ENCODE data around the gene KRTAP4-11. TPM values are rescaled to one million over a fixed set of nuclear protein-coding genes. Genes with fewer than 3 reads are reported as not detected.
"Not testable (repeated sequence)": the region's sequence is repeated elsewhere in the genome, so short reads cannot be mapped to it uniquely, and the experiment has no call there.

KRTAP4-11 gene
- total and polyA plus RNA-seq, 3 donors from 2014 or later = not detected

- intact Hi-C loops (cut with DNase I; ENCODE audit: low total_unique reads) = no loop called here
- Histone ChIP-seq H3K4me1 (no peaks in the 10 kb centered on the region), H3K4me3 (no peak overlapping the region), H3K27me3 (no peaks in the 10 kb centered on the region), H3K9me3 (no peaks in the 10 kb centered on the region), H3K36me3 (ENCODE audit: low read depth, missing control alignments) (no peaks in the 10 kb centered on the region), H3K27ac (no peak overlapping the region)
- DNase-seq = no peak
- 50 to 68% methylated on average over 1 of the region's 1 CpG for WGBS, 2 donors
- no peak for TF ChIP-seq POLR2A (IDR thresholded peaks at IDR 0.05)
- TF ChIP-seq CTCF (IDR thresholded peaks at IDR 0.05) = no peak
Measured at GRCh38 chr17:41107941-41108450, 10.2 kb downstream of the KRTAP4-11 start.

GRCh38 chr17:41105347-41105746, 12.8 kb downstream of the KRTAP4-11 start, which contains the start of gene KRTAP4-9:
Gene KRTAP4-9, plus strand, starts transcription at chr17:41105389. Its CDS starts 0 bp downstream, at chr17:41105389.
- intact Hi-C loops (cut with DNase I; ENCODE audit: low total_unique reads); DNase-seq; H3K27ac ChIP-seq; H3K4me3 ChIP-seq; H3K4me1 ChIP-seq; H3K9me3 ChIP-seq; H3K36me3 ChIP-seq (ENCODE audit: low read depth, missing control alignments); H3K27me3 ChIP-seq: not testable (repeated sequence)
- 60 to 63% methylated on average over 2 to 4 of the region's 10 CpGs for WGBS, 2 donors

- intact Hi-C loops (cut with DNase I; ENCODE audit: low total_unique reads); H3K27me3 ChIP-seq; H3K36me3 ChIP-seq (ENCODE audit: low read depth, missing control alignments); H3K4me3 ChIP-seq; H3K27ac ChIP-seq; H3K9me3 ChIP-seq; H3K4me1 ChIP-seq; DNase-seq: not testable (repeated sequence)
- 90 to 93% methylated on average over 2 of the region's 2 CpGs for WGBS, 2 donors
Measured at GRCh38 chr17:41104386-41105038, 13.7 kb downstream of the KRTAP4-11 start.

- intact Hi-C loops (cut with DNase I; ENCODE audit: low total_unique reads) = no loop called here
- no peaks in the 10 kb centered on the region for H3K4me1 ChIP-seq
- DNase-seq = no peak
- H3K27ac ChIP-seq = no peak overlapping the region
- H3K9me3 ChIP-seq = no peaks in the 10 kb centered on the region
- no peak for TF ChIP-seq POLR2A (IDR thresholded peaks at IDR 0.05)
- TF ChIP-seq CTCF (IDR thresholded peaks at IDR 0.05) = no peak
- no peaks in the 10 kb centered on the region for H3K36me3 ChIP-seq (ENCODE audit: low read depth, missing control alignments)
- no peak overlapping the region for H3K4me3 ChIP-seq
- 64 to 77% methylated on average over 1 of the region's 1 CpG for WGBS, 2 donors
- no peaks in the 10 kb centered on the region for H3K27me3 ChIP-seq
Measured at GRCh38 chr17:41103896-41104295, 14.3 kb downstream of the KRTAP4-11 start.

GRCh38 chr17:41101586-41102259, 16.4 kb downstream of the KRTAP4-11 start, which contains the start of gene KRTAP4-16:
Gene KRTAP4-16, minus strand, starts transcription at chr17:41102209. Its CDS starts 0 bp downstream, at chr17:41102209.
- Histone ChIP-seq H3K9me3 (no peaks in the 10 kb centered on the region), H3K27me3 (no peaks in the 10 kb centered on the region), H3K36me3 (ENCODE audit: low read depth, missing control alignments) (no peaks in the 10 kb centered on the region), H3K4me3 (no peak within 1 kb of the TSS), H3K4me1 (no peaks in the 10 kb centered on the region), H3K27ac (no peak within 1 kb of the TSS)
- 62 to 67% methylated on average over 7 to 10 of the region's 10 CpGs for WGBS, 2 donors
- TF ChIP-seq CTCF (IDR thresholded peaks at IDR 0.05) (no peak), POLR2A (IDR thresholded peaks at IDR 0.05) (no peak)
- intact Hi-C loops (cut with DNase I; ENCODE audit: low total_unique reads) = no loop called here
- no peak for DNase-seq

GRCh38 chr17:41099682-41100480, 18.3 kb downstream of the KRTAP4-11 start:
- H3K4me1 ChIP-seq; DNase-seq; H3K27ac ChIP-seq; intact Hi-C loops (cut with DNase I; ENCODE audit: low total_unique reads); H3K4me3 ChIP-seq; H3K36me3 ChIP-seq (ENCODE audit: low read depth, missing control alignments); H3K27me3 ChIP-seq; H3K9me3 ChIP-seq: not testable (repeated sequence)
- WGBS, 2 donors = 72 to 73% methylated on average over 7 of the region's 7 CpGs
